GM12801 (cell line): ENCODE results near the gene WFIKKN2.

Experiments
- TF ChIP-seq, protein P1 (sequence below): IDR thresholded peaks from one replicate; pipeline ENCODE4 v1.5.1; 2011; ENCODE audit warnings: control low read depth; ENCODE audit not compliant: insufficient read length; ENCODE audit errors: extremely low read depth

The WFIKKN2 gene

DNA sequence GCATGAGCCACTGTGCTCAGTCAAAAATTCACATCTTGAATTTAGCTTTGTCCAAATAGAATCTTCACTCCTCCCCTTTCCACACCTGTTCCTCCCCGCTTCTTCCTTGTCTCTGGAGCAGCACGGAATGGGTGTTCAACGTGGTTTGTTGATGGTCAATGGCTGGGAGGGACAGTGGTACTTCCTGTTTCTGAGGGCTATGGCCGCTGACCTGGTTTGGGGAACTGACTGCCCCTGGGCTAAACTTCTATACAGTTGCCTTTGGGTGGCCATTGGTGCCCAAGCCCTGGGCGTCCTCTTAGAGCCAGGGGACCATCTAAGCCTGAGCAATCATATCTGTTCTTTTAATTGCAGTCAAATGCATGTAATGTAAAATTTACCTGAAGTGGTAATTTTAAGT, 19.1 kb upstream of the WFIKKN2 start:
- TF ChIP-seq, protein P1, sequence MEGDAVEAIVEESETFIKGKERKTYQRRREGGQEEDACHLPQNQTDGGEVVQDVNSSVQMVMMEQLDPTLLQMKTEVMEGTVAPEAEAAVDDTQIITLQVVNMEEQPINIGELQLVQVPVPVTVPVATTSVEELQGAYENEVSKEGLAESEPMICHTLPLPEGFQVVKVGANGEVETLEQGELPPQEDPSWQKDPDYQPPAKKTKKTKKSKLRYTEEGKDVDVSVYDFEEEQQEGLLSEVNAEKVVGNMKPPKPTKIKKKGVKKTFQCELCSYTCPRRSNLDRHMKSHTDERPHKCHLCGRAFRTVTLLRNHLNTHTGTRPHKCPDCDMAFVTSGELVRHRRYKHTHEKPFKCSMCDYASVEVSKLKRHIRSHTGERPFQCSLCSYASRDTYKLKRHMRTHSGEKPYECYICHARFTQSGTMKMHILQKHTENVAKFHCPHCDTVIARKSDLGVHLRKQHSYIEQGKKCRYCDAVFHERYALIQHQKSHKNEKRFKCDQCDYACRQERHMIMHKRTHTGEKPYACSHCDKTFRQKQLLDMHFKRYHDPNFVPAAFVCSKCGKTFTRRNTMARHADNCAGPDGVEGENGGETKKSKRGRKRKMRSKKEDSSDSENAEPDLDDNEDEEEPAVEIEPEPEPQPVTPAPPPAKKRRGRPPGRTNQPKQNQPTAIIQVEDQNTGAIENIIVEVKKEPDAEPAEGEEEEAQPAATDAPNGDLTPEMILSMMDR, result no peak

DNA sequence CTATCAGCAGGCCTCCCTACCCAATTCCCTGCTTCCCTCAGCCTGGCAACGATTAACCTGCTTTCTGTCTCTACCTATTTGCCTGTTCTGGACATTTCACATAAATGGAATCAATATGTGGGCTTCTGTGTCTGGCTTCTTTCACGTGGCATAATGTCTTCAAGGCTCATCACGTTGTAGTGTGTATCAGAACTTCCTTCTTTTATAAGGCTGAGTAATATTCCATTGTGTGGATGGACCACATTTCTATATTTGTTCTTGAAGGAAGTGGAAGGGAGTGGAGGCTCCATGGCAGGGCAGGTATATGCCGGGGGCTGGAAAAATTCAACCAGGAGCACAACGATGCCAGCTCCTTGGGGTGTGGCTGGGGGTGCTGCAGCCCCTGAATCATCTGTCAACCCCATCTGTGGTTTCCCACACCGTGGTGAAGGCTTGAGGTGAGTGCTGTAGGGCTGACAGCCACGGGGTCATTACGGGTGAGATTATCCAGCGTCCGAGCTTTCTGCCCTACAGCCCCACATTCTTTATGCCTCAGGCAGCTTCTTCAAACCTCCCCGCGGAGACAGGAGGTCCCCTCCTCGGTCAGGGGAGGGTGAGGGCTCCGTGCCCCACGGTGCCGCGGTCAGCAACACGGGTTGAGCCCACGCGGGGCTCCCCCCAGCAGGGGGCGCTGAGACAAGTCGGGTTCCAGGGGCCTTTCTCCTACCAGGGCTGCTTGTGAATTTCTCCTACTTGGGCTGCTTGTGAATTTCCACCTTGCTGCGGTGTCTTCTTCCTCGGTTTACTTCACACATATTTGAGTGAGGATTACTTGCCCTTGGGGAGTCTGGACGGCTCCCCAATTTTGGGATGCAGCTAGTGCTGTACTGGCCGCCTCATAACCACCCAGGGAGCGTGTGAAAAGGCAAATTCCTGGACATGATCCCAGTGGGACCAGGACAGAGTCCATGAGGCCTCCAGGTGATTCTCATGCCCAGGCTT, 18.3 kb upstream of the WFIKKN2 start:
- TF ChIP-seq, protein P1, result no peak

DNA sequence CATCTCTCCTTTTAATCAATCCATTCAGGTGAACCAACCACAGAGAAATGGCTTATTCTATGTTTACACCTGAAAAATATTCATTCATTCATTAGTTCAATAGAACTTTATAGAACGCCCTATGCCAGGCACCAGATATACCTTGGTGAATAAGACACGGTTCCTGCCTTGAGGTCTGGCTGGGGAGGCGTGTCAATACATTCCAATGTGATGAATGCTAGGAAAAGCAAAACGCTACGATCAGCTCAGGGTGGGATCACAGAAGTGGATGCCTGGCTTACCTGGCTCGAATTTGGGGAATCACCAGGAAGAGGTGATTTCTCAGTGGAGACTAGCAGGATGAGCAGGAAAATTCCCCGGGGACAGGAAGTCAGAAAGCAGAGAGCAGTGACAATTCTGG, 17.5 kb upstream of the WFIKKN2 start:
- TF ChIP-seq, protein P1, result no peak

DNA sequence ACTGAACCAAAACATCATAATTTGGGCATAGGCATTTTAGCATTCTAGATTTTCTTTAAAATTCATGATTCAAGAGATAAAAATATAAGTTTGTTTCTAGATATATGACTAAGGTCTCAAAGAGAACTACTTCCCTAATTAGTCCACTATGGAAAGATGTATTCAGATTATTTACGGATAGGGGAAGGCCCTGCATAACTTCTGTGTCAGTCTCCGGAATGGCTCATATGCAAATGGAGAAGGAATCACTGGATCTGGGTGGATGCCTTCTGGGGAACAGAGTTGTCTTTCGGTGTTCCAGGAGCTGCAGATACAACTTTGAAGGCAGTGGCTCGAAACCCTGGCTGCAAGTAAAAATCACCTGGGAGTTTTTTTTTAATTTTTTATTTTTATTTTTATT, 17.1 kb upstream of the WFIKKN2 start:
- TF ChIP-seq, protein P1, result no peak

DNA sequence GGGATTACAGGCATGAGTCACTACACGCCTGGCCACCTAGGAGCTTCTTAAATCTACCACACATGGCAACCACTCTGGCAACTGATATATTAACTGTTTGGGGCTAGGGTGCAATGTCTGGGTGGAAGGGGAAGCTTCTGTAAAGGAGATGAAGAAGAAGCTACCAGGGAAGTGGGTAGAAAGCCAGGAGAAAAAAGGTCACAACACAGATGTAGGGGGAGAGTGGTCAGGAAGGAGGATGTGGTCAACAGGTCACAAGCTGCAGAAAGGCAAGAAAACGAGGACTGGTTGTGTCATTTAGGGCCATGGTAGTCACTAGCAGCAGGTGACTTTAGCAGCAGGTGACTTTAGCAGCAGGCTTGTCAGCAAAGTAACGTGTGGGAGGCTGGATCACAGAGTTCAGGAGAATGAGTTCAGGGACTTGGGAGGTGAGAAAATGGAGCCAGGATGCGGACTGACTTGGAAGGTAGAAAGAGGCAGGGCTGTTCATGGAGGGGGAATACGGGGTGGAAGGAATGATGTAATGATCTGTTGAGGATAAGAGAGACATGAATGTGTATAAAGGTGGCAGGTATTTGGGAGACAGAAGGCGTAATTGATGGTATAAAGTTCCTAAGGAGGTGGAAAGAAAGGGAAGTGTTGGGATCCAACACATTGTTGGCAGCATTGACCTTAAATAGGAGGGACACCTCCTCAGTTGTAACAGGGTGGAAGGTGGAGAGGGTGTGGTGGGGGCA, 16.3 kb upstream of the WFIKKN2 start:
- TF ChIP-seq, protein P1, result no peak

DNA sequence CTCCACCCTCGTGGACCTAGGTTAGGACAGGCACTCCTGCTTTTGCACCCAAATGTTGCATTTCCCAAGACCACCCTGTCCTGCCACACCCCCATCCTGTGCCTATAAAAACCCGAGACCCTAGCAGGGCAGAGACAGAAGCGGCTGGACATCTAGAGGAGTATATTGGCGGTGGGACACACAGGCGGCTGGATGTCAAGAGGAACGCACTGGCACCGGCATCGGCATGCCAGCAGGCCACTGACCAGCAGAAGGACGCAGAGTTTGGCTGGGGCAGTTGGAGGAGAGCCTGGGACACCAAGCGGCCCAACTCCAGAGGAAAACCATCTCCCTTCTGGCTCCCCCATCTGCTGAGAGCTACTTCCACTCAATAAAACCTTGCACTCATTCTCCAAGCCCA, 14.7 kb upstream of the WFIKKN2 start:
- TF ChIP-seq, protein P1, result no peak

DNA sequence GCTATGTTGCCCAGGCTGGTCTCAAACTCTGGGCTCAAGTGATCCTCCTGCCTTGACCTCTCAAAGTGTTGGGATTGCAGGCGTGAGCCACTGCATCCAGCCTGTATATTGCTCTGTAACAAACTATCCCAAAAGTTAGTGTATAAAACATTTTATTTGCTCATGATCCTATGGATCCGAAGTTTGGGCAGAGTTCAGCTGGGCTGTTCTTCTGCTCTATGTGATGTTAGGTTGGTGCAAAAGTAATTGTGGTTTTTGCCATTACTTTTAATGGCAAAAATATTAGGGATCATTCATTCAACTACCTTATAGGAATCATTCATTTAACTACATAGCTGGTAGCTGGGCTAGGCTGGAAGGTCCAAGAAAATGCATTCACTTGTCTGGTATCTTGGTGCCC, 12.8 kb upstream of the WFIKKN2 start:
- TF ChIP-seq, protein P1, result no peak
